T-cell (primary cell): ENCODE results near the gene PIGC. TPM values are rescaled to one million over a fixed set of nuclear protein-coding genes. Genes with fewer than 3 reads are reported as not detected.

Experiments used
- ATAC-seq, 4 experiments: fragments of 200-7000 bp in 3 of 4; fragments of 150-1000 bp in 1 of 4; cut with Tn5 transposase; replicated peaks in 1 of 4; 1 replicate in 3 of 4; 2 replicates in 1 of 4; pipeline ENCODE4 v1.10.0; 2021; ENCODE audit warnings: moderate library complexity in 3 of 4, mild to moderate bottlenecking in 2 of 4, moderate number of reproducible peaks in 1 of 4
- CTCF ChIA-PET, 2 donors: fragments of 300-600 bp; sonication (Branson Sonifier 250); formaldehyde crosslinking; loops; one replicate each; lab custom pipeline; 2022; ENCODE audit warnings: antibody characterized with exemption in 2 of 2; lab: Charles Lee
- POLR2A ChIA-PET, 2 donors: fragments of 300-600 bp; sonication (Branson Sonifier 250); formaldehyde crosslinking; loops; one replicate each; lab custom pipeline; 2022; ENCODE audit warnings: antibody characterized with exemption in 2 of 2; lab: Charles Lee
- DNase-seq, 35 experiments: peaks; one replicate each; pipeline versions ENCODE4 v3.0.0 to v3.0.0-alpha.2; 2013 to 2023
- H3K27ac ChIP-seq: one replicate; pipeline ENCODE4 v1.5.1; 2013; ENCODE audit warnings: low read length
- H3K27me3 ChIP-seq, 2 experiments: replicated peaks in 1 of 2; 1 replicate in 1 of 2; 2 replicates in 1 of 2; pipeline versions ENCODE4 v1.6.1 to v1.7.0; 2013; ENCODE audit warnings: low read length in 1 of 2, mixed read lengths in 1 of 2; ENCODE audit not compliant: control insufficient read depth in 2 of 2, insufficient read depth in 2 of 2; ENCODE audit errors: extremely low read depth in 1 of 2
- H3K36me3 ChIP-seq, 2 donors: 1 replicate in 1 of 2; 2 replicates in 1 of 2; pipeline versions ENCODE4 v1.6.1 to v1.7.0; 2013; ENCODE audit warnings: low read length in 1 of 2; ENCODE audit not compliant: control insufficient read depth in 2 of 2, insufficient read depth in 1 of 2; ENCODE audit errors: extremely low read depth in 1 of 2
- H3K4me1 ChIP-seq, 2 experiments: 1 replicate in 1 of 2; 2 replicates in 1 of 2; pipeline versions ENCODE4 v1.6.1 to v1.7.0; 2013; ENCODE audit warnings: low read length in 2 of 2, mixed read lengths in 1 of 2; ENCODE audit not compliant: insufficient read depth in 2 of 2, control insufficient read depth in 1 of 2; ENCODE audit errors: extremely low read depth in 1 of 2
- H3K4me3 ChIP-seq, 2 donors: 1 replicate in 1 of 2; 2 replicates in 1 of 2; pipeline versions ENCODE4 v1.5.1 to v1.7.0; 2013; ENCODE audit warnings: mild to moderate bottlenecking in 2 of 2, low read length in 1 of 2, moderate library complexity in 1 of 2; ENCODE audit not compliant: control insufficient read depth in 1 of 2; ENCODE audit errors: extremely low read depth in 1 of 2
- H3K9me3 ChIP-seq: 2 replicates; pipeline ENCODE4 v1.7.0; 2013
- H3K27ac Mint-ChIP-seq, 2 donors: one replicate each; pipeline ENCODE4 v1.8.0; 2020 to 2021; ENCODE audit warnings: mild to moderate bottlenecking in 2 of 2, mixed read lengths in 2 of 2
- H3K27me3 Mint-ChIP-seq, 2 donors: one replicate each; pipeline ENCODE4 v1.8.0; 2021 to 2022; ENCODE audit warnings: mixed read lengths in 2 of 2
- H3K36me3 Mint-ChIP-seq: one replicate; pipeline ENCODE4 v1.8.0; 2021; ENCODE audit warnings: mixed read lengths
- H3K4me1 Mint-ChIP-seq, 3 donors: one replicate each; pipeline ENCODE4 v1.8.0; 2020 to 2022; ENCODE audit warnings: mixed read lengths in 3 of 3, mild to moderate bottlenecking in 1 of 3
- H3K4me3 Mint-ChIP-seq, 3 donors: one replicate each; pipeline ENCODE4 v1.8.0; 2020 to 2022; ENCODE audit warnings: mild to moderate bottlenecking in 3 of 3, mixed read lengths in 3 of 3, moderate library complexity in 3 of 3
- H3K9me3 Mint-ChIP-seq, 3 donors: one replicate each; pipeline ENCODE4 v1.8.0; 2020 to 2022; ENCODE audit warnings: mixed read lengths in 3 of 3
- WGBS: methylation state at CpG from one replicate; pipeline ENCODE4 v1.1.5; 2013; ENCODE audit warnings: missing lambda C conversion rate; ENCODE audit not compliant: insufficient coverage; 5-methylcytosine and 5-hydroxymethylcytosine counted together
- total RNA-seq, 35 experiments: library from RNA in 6 of 35; stranded (reverse) in 6 of 35; fragments of 120-200 nt in 1 of 35; gene quantifications; one replicate each; pipeline versions ENCODE4 v1.2.1 to v1.2.4 and lab custom pipeline; 2013 to 2026

The PIGC gene
- total RNA-seq, 5 donors from 2014 or later (not counting 1 experiment from before 2014, with no cell fraction given), result 26.9 to 39.0 (median 34.5) TPM

DNA sequence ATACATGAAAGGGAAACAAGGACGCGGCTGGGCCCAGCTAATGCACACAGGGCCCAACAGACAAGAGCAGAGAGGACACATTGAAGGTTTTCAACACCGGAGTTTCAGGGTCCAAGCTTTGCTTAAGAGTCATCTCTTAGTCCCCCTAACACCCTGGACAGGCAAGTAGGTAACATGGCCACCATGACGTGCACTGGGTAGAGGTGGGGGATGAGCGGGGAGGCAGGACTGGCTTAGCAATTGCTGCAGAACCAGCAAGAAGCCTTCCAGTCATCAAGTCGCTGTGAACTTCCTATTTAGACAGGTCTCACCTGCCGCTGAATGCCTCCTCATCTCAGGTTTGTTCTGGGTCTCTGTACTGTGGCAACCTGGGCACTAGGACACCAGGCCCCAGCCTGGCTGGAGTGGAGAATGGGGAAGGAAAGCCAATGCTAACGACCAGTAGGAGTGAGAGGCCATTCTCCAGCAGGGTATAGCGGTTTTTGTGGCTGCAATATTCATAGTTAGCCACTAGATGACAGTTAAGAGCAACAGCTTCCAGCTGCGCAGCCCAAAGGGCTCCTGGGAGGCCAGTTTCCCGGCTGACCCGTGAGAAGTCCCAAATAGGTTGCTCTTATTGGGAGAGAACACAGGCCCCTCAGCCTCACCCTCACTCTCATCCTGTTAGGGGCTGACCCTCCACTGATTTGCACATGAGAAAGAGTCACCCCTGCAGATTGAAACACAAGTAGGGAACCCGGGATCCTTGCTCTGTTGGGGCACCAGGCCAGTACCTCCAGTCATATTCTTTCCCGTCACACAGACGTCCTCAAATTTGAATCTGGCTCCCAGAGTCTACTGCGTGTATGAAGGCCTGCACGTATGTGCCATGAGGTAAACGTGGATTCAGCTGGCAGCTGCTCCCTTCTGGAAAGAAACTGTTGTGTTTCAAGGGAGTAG, 6.0 kb upstream of the PIGC start:
- H3K4me1 ChIP-seq, result peaks cover 10 to 11% of the 10 kb centered on the region in 2 experiments
- H3K27ac ChIP-seq, result no peak overlapping the region
- Mint-ChIP-seq H3K9me3 (no peaks in the 10 kb centered on the region), H3K27me3 (no peaks in the 10 kb centered on the region), H3K36me3 (no peaks in the 10 kb centered on the region), H3K4me1 (peaks cover 18 to 24% (median 23%) of the 10 kb centered on the region in 3 donors), H3K4me3 (no peak overlapping the region), H3K27ac (peak overlapping the region in 1 of 2 donors; percentile 53)
- H3K27me3 ChIP-seq, result no peaks in the 10 kb centered on the region
- no peaks in the 10 kb centered on the region for H3K36me3 ChIP-seq
- H3K9me3 ChIP-seq, result no peaks in the 10 kb centered on the region
- ChIA-PET POLR2A (interaction anchor here in 1 of 2 donors (0.9 kb wide), 1 partner anchor 82 kb away, joined by 3 read pairs; no protein-coding TSS in a partner anchor), CTCF (interaction anchor here (0.6 to 1.8 kb wide), 8 partner anchors 10 to 449 kb away, joined by 3 to 5 read pairs (median 3); no protein-coding TSS in a partner anchor)
- DNase-seq, result peak in 11 of 35 experiments; percentile 2 to 57 (median 13)
- peak; percentile 65 to 90 (median 72) for ATAC-seq
- WGBS, result 63% methylated on average over 8 of the region's 18 CpGs
- H3K4me3 ChIP-seq, result no peak overlapping the region

DNA sequence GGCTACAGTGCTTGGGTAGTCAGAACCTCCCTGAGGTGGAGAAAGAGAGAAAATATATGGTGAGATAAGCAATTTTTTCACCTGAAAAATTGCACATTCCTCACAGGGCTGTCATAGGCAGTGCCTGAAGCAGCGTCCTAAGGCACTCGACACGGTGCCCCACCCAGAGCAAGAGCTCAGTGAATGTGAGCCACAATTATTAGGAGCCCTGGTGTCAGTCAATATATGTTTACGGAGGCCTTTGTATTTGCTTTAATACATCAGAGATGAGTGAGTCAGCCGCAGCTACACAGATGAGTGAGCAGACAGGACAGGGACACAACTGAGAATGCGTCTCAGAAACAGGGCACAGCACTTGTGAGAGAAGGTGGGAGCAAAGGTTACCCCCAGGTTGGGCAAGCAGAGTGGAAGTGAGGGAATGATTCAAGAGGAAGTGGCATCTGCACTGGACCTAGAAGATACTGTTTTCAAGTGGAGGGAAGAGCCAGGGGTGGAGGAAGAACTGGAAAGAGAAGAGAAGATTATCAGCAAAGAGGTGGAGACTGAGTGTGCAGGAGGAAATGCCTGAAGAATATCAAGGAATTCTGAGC, 5.2 kb upstream of the PIGC start:
- ChIA-PET POLR2A (no interaction called here), CTCF (interaction anchor here in 1 of 2 donors (0.6 kb wide), 1 partner anchor 54 kb away, joined by 3 read pairs; no protein-coding TSS in a partner anchor)
- H3K27ac Mint-ChIP-seq, result no peak overlapping the region
- ATAC-seq (no peak), DNase-seq (no peak)
- Histone ChIP-seq H3K4me1 (peaks cover 12 to 14% of the 10 kb centered on the region in 2 experiments), H3K36me3 (no peaks in the 10 kb centered on the region), H3K27me3 (no peaks in the 10 kb centered on the region), H3K4me3 (no peak overlapping the region), H3K9me3 (no peaks in the 10 kb centered on the region), H3K27ac (no peak overlapping the region)
- no peaks in the 10 kb centered on the region for H3K9me3 Mint-ChIP-seq
- H3K4me3 Mint-ChIP-seq, result no peak overlapping the region
- peaks cover 24 to 29% (median 28%) of the 10 kb centered on the region in 3 donors for H3K4me1 Mint-ChIP-seq
- WGBS, result 59% methylated on average over 6 of the region's 6 CpGs
- H3K36me3 Mint-ChIP-seq, result no peaks in the 10 kb centered on the region
- no peaks in the 10 kb centered on the region for H3K27me3 Mint-ChIP-seq

DNA sequence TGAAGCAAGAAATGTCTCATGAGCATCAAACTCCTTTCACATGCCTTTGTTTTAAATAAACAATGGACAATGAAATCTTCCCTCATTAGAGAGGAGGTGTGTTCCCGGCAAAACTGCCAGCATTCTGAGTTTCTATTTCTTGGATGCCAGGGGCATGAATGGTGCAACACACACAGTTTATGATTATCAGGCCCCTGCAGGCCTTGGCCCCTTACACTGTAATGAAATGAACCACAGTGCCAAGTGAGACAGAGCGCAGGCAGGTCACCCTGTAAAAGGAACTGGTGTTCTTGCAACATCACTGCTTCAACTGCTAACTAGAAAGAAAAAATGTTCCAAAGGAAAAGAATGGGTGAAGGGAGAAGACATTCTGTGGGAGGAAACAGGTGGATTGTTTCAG, 3.8 kb upstream of the PIGC start:
- peaks cover 16 to 19% of the 10 kb centered on the region in 2 experiments for H3K4me1 ChIP-seq
- no peak overlapping the region for H3K4me3 Mint-ChIP-seq
- ChIA-PET POLR2A (no interaction called here), CTCF (no interaction called here)
- H3K27ac Mint-ChIP-seq, result no peak overlapping the region
- H3K4me1 Mint-ChIP-seq, result peaks cover 35 to 41% (median 37%) of the 10 kb centered on the region in 3 donors
- H3K27me3 Mint-ChIP-seq, result no peaks in the 10 kb centered on the region
- H3K27me3 ChIP-seq, result no peaks in the 10 kb centered on the region
- DNase-seq (no peak), ATAC-seq (no peak)
- H3K9me3 Mint-ChIP-seq, result no peaks in the 10 kb centered on the region
- no peak overlapping the region for H3K4me3 ChIP-seq
- H3K36me3 ChIP-seq, result no peaks in the 10 kb centered on the region
- H3K9me3 ChIP-seq, result no peaks in the 10 kb centered on the region
- 83% methylated on average over 1 of the region's 2 CpGs for WGBS
- no peak overlapping the region for H3K27ac ChIP-seq
- H3K36me3 Mint-ChIP-seq, result no peaks in the 10 kb centered on the region

DNA sequence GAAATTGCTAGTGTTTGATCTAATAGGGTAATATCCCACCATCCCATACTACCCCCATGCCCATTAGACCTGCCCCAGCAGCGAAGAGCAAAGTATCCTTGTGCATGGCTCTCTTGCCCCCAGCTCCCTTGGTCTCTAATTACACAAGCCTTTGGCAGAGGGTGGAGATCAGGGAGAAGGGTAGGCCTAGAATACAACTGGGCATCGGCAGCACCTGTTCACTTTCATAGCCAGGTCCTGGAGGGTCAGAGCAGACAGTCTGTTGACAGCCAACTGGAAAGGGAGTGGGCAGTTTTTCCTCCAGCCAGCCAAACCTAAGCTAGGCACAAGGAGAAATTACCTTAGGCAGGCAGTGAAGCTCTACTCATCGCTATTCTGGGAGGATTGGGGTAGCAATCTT, 2.7 kb upstream of the PIGC start:
- no peak overlapping the region for H3K27ac Mint-ChIP-seq
- no peak overlapping the region for H3K4me3 ChIP-seq
- no peaks in the 10 kb centered on the region for H3K9me3 ChIP-seq
- ATAC-seq, result no peak
- CTCF ChIA-PET, result interaction anchor here (0.5 to 1.4 kb wide), 4 partner anchors 12 to 647 kb away, joined by 3 to 7 read pairs (median 3); no protein-coding TSS in a partner anchor
- H3K9me3 Mint-ChIP-seq, result no peaks in the 10 kb centered on the region
- POLR2A ChIA-PET, result no interaction called here
- DNase-seq, result no peak
- no peaks in the 10 kb centered on the region for H3K27me3 ChIP-seq
- no peak overlapping the region for H3K27ac ChIP-seq
- peaks cover 46 to 52% (median 48%) of the 10 kb centered on the region in 3 donors for H3K4me1 Mint-ChIP-seq
- no peak overlapping the region for H3K4me3 Mint-ChIP-seq
- H3K36me3 ChIP-seq, result peaks cover 0 to 9% of the 10 kb centered on the region in 2 donors
- H3K27me3 Mint-ChIP-seq, result no peaks in the 10 kb centered on the region
- H3K4me1 ChIP-seq, result peaks cover 25 to 26% of the 10 kb centered on the region in 2 experiments
- no CpG with 5 or more reads among the region's 3 CpGs for WGBS
- H3K36me3 Mint-ChIP-seq, result peaks cover 11% of the 10 kb centered on the region

DNA sequence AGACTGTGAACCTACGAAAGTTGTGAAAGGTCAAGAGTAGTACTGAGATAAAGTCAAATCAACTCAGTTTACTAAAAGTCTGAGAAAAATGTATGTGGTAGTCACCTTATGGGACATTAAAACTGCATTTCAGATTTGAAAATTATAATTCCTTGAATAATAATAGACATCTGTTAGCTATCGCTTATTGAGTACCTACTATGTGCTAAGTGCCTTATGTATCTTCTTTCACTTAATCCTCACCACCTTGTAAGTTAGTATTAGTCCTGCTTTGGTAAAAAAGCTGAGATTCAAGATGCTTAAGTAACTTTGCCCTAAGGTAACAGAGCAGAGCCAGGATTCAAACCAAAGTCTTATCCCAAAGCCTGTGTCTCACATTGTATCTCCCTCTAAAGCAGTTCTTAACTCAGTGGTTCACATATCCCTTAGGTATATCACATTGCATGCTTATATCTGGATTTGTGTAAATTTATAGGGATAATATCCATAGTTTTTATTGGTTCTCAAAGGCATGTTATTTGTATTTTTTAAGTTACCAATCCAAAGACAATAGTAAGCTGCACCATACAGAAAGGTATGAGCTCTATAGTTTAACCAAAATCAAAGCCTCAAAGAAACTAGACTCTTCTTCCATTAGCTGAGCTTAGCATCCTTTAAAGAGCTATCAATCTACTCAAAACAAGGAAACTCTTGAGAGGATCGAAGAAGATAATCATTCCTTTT, 865 bp downstream of the PIGC start:
- Mint-ChIP-seq H3K27me3 (no peaks in the 10 kb centered on the region), H3K36me3 (peaks cover 29% of the 10 kb centered on the region), H3K27ac (peak overlapping the region; percentile 94 to 96), H3K4me1 (peaks cover 45 to 50% (median 50%) of the 10 kb centered on the region in 3 donors), H3K4me3 (peak overlapping the region; percentile 83 to 95 (median 94)), H3K9me3 (no peaks in the 10 kb centered on the region)
- Histone ChIP-seq H3K36me3 (peaks cover 0 to 10% of the 10 kb centered on the region in 2 donors), H3K9me3 (no peaks in the 10 kb centered on the region), H3K4me3 (peak overlapping the region; percentile 84 to 94), H3K27ac (peak overlapping the region; percentile 86), H3K4me1 (peaks cover 15% of the 10 kb centered on the region in 2 experiments), H3K27me3 (no peaks in the 10 kb centered on the region)
- 0% methylated on average over 1 of the region's 3 CpGs for WGBS
- CTCF ChIA-PET, result interaction anchor here (0.6 to 2.8 kb wide), 16 partner anchors 10 to 642 kb away, joined by 3 to 42 read pairs (median 3); no protein-coding TSS in a partner anchor
- POLR2A ChIA-PET, result interaction anchor here (0.6 to 1.5 kb wide), 4 partner anchors 10 to 89 kb away, joined by 3 read pairs; no protein-coding TSS in a partner anchor
- peak in 3 of 4 experiments; percentile 1 to 8 (median 7) for ATAC-seq
- DNase-seq, result no peak
